Fibroblast of skin of right biceps (primary cell): ENCODE data around the gene SMYD3.
A peak's percentile ranks its signal among the peaks of the same experiment; 100 is the strongest.

Experiments used
- DNase-seq: peaks from one replicate; pipeline ENCODE4 v3.0.0-alpha.2; 2013

SMYD3 gene

DNA sequence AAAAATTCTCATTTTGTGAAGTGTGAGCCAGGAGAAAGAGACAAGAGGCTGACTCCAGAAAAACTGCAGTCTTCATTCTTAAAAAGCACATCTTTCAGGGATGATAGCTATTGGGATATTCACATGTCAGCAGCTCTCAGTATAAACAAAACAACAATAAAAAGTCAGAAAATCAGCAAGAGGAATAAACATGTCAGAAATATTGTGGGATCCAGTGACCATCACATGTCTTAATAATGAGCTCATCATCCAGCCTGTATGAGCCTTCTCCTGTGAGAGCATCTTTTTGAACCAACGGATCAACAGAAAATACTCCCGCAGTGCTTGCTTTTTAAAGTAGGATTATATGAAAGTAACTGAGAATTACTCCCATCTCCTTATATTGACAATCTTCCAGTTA, 241.6 kb downstream of the SMYD3 start:
- DNase-seq = no peak

DNA sequence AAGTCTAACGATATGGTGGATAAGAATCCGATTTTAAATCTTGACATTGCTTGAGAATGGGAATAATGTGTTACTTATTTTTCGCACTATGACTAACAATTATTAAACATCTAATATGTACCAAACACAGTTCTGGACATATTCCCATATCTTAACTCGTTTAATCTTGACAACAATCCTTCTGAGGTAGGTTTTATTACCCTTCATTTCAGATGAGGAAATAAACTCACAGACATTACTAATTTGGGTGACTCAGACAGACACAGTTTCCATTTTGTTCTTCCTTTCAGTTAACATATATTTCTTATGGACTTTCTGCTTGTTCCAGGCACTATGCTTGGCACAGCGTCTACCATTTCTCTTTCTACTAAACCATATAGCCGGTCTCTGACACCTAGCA, 244.8 kb downstream of the SMYD3 start:
- DNase-seq = no peak

DNA sequence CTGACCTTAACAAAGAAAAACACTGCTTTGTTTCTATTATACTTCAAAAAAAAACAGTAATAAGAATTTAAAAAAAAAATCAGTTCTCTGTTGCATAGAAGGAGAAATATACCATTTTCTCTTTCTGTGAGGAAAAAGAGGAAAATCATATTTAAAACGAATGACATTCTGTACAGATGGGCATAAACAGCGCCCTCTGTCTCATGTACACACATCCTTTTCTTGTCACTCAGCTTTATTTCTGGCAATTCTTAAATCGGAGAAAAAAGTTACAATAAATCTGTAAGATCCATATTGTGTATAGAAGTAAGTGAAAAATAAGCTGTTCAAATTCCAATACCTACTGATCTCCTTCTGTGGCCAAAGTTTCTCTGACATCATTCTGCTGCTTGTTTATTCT, 245.4 kb downstream of the SMYD3 start:
- DNase-seq = no peak

DNA sequence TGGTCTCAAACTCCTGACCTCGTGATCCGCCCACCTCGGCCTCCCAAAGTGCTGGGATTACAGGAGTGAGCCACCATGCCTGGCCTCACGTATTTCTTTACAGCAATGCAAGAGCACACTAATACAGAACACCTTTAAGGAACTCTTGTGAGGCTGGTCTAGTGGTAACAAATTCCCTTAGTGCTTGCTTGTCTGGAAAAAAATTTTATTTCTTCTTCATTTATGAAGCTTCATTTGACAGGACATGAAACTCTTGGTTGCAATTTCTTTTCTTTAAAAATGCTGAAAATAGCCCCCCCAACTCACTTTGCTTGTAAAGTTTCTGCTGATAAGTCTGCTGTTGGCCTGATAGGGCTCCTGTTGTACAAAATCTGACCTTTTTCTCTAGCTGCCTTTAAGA, 248.8 kb downstream of the SMYD3 start:
- DNase-seq = no peak

DNA sequence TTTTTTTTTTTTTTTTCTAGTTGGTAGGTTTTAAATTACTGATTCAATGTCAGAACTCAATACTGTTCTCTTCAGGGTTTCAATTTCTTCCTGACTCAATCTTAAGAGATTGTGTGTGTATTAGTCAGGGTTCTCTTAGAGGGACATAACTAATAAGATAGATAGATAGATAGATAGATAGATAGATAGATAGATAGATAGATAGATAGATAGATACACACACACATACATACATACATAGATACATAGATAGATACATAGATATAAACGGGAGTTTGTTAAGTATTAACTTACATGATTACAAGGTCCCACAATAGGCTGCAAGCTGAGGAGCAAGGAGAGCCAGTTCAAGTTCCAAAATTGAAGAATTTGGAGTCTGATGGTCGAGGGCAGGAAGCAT, 251.3 kb downstream of the SMYD3 start:
- no peak for DNase-seq

DNA sequence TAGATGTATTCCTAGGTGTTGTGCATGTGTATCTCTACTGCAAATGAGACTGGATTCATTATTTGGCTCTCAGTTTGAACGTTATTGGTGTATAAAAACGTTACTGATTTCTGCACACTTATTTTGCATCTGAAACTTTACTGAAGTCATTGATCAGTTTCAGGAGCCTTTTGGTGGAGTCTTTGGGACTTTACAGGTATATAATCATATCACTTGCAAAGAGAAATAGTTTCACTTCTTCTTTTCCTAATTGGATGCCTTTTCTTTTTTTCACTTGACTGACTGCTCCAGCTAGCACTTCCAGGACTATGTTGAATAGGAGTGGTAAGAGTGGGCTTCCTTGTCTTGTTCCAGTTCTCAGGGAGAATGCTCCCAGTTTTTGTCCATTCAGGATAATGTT, 252.2 kb downstream of the SMYD3 start:
- DNase-seq = no peak

DNA sequence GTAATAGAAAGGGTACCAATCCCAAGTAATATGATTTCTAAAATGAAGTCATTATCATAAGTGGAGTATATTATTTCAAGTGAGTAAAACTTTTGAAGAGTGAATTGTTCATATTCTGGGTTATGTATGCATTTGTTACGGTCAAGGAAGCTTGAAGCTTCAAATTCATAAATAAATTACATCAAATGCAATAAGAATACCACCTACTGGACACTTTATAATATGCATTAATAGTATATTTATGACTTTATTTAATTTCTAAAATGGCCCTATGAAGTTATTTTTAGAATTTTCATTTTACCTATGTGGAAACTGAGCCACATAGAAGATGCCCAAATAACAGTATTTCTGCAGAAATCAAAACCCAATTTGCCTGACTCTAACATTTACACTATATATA, 260.6 kb downstream of the SMYD3 start:
- DNase-seq = peak; percentile 4

DNA sequence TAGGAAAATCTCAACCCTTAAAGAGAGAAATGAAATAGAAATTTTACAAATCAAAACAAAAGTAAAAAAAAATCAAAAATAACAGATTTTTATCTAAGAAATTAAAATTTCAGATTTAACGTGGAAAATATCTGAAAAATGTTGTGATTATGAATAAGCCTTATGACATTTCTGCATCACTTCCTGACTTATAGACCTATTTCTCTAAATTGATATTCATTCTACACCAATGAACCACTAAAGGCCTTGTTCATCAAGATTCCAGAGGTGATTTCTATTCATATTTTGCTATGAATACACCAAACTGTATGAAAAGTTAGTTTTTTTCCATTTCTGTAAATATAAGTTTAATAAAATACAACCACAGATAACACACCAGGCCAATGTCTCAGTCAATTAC, 261.5 kb downstream of the SMYD3 start:
- DNase-seq = peak; percentile 5

DNA sequence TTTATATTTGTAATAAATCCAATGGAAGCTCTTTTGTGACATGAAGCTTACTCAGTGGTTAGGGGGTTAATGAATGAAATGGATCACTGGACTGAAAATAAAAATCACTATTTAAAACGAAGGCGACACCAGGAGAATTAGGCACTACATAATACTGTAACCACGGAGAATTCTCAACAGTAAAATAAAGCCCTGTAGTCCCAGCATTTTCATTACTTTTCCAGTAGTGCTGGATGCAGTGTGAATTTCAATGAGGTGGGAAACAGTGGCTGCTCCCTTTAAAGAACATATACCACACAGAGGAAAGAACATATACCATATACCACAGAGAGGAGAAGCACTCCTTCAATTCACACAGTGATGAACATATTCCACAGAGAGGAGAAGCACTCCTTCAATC, 275.0 kb downstream of the SMYD3 start:
- DNase-seq = no peak

DNA sequence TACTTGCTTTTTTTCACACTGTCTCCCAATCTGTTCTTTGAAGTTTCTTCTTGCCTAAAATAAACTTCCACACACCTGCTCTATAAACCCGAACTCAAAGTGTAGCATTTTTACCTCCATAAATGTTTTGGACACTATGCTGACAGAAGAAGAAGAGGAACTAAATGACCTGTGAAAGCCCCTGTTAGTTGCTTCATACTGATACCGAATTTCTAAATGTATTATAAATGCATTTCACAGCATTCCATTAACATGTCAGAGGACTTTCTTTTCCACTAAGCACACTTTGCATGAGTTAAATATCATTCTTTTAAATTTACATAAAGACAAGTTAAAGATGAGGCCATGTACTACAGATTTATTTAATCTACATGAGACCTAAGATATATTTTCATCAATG, 281.0 kb downstream of the SMYD3 start:
- no peak for DNase-seq

DNA sequence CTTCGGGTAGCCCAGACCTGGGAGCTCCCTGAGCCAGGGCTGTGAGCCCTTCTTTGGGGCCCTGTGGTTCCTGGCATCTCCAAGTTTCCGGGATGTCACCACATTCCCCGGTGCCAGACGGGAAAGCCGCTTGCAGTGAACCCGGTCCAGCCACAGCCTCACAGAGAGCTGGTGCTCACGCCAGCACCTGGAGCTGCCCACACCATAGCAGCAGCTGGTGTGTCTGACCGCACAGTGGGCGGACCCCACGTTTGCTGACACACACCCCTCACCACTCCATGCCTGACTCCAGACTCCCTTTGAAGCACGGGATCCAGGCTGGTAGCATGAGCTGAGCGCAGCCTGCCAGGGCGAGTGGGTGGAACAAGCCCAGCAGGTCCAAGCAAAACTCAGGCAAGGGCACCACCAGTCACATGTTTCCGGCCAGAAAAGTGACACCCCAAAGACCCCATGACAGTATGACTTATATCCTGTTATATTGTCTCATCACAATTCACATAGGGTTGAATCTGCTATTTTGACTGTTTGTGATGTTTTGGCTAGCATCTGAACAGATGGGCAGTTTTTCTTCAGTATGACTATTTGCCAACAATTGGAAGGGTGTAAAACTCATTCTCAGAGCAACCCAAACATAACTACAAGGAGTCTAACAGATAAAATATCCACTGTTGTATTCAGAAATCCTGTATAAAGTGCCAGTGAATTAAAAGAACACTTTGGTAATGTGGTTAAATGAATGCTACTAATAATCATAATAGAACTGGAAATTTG, 285.4 kb downstream of the SMYD3 start:
- DNase-seq = no peak

DNA sequence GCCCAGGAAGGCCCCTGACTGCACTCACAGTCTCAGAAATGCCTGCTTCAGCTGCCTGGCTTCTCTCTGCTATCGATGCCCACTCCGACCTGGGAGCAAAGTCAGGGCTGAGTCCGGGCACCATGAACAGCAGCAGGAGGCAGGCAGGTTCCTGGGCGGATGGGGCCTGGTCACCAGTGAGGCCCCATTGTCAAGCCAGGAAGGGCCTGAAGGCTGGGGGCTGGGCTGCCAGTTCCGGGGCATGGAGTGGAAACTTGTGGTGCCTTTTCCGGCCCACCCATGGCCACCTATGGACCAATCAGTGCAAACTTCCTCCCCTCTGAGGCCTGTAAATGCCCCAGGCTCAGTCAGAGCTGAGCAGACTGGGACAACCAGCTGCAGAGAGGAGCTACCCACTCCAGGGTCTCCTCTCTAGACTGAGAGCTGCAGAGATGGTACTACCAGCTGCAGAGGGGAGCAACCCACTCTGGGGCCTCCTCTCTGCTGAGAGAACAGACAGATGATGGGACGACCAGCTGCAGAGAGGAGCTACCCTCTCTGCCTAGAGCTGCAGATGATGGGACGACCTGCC, 286.5 kb downstream of the SMYD3 start:
- DNase-seq = no peak

DNA sequence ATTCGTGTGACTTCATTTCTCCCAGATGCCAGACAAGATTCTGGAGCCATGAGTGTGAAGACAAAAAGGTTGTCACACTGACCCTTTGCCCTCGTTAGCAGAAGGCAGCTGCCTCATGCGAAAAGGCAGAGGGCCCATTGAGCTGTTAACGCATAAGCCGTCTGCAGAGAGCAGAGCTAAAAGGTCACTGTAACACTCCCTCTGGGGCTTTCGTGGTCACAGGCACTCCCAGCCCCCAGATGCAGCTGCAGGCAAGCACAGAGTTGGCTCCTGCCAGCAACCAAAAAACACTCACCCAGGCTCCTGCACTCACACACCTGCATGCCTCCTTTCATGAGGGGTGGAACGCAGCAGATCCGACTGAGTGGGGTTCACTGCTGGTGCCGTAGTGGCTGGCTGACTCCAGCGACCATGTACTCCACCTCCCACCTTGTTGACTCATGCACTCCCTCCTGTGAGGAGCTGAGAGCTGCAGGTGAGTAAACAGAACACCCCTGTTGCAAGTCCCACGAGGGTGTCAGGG, 287.5 kb downstream of the SMYD3 start:
- DNase-seq = peak; percentile 14

DNA sequence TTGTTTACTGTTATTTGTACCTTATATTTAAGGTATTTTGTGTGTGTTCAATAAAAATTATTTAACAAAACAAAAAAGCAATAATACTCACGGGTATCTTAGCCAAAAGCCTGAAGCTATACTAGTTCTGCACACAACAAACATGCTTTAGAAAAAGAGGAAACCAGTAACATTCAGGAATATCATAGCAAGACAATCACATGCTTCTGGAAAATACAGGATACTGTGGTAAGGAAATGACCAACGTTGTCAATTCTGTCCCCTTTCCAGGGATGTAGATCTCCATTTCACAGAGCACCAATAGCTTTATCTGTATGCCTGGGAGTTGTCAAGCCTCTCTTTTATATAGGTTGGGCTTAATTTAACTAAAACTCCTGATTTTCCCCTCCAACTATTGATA, 288.4 kb downstream of the SMYD3 start:
- no peak for DNase-seq

DNA sequence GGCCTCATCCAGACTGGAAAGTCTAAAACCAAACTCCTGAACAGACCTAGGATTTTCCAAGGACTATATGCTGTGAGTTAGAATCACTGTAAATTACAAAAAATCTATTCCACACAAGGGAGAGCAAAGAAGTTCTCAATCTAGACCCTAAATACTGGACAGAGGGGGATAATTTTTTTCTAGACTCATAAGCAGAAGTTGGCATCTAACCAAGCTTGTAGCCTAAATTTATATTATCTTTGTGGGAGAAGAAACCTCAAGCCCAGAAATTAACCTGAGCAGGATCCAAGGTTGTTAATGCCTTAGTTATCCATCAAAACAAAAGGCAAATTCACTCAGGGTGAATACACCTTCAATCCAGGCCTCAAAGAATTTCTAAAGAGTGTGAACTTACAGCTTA, 290.2 kb downstream of the SMYD3 start:
- DNase-seq = no peak

DNA sequence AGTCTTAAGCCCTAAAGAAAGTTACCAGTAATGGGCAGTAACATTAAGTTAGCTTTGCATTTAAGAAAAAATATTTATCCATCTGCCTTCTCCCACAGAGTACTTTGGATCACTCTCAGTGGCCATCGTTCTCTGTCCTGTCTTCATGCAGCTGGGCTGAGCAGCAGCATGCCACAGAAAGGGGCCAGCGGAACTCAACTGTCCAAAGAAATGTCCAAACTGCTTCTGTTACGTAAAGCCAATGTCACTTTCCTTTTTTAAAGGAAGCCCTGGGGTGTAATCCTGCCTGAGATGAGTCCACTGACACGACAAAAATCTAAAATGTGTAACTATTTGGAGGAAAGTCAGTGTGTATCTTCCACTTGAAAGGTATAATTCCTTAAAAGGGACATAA, 291.6 kb downstream of the SMYD3 start:
- no peak for DNase-seq

DNA sequence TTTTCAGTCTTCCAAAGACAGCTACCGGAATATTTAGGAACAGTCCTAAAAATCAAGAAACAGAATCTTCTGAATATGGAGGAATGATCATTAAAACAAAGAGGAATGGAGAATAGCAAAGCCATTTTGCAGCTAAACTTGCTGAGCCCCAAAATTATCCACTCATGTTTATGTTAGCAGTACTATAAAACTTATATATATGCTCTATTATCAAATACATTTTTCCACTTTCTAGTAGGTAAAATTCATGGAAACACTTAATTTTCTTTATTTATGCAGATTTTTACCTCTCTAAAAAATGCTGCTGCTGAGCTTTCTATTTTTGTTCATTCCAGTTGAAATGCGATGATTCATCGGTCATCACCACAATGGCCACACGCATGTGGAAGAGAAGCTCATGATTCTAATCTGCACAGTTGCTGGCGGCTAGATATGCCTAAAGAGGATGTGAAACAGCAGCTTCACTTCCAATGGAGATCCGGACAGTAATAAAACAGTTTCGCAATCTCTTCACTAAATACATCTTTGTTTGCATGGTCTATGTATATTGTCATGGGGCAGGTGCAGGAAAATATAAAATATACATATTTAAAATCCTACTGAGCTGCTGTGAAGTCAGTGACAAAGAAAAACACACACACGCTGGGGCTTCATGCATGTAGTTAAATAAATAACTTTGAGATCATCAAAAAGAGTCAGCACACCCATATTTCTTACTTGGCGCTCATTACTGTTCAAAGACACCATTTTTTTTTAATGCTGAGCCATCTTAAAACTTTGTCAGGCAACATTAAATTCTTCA, 292.2 kb downstream of the SMYD3 start:
- peak; percentile 90 for DNase-seq

DNA sequence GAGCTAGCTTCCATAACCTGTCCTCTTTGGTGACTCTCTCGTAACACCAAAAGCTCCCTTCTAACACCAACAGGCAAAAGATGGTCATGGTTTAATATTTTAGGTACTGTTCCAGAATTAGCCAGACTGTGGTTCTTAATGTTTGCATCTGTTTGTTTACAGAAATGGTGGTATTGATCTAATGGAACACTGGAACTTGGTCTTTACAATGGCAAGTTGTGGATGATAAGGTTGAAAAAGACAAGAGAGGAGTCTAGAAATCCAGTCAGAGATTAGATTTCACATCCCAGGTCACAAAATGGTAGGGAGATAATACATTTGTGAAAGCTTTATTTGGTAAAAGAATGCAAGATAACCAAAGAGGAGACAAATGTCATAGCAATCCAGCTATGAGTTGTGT, 293.1 kb downstream of the SMYD3 start:
- DNase-seq = no peak

DNA sequence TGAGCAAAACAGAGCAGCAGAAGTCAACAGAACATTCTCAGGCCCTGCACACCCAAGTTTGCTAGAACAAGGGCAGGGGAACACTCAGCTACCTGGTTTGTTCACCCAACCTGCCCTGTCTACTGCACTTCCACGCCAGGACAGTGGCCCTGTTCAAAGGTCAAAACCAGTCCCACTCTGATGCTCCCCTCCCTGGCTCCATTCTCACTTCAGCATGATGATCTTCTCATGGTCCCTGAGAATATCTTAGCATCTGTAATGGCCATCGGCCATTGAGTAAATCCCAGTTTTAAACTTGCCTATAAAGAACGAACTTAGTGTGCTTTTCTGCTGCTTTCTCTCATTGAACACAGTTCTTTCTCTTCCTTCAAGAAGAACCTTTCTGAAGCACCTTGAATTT, 293.6 kb downstream of the SMYD3 start:
- DNase-seq = no peak

DNA sequence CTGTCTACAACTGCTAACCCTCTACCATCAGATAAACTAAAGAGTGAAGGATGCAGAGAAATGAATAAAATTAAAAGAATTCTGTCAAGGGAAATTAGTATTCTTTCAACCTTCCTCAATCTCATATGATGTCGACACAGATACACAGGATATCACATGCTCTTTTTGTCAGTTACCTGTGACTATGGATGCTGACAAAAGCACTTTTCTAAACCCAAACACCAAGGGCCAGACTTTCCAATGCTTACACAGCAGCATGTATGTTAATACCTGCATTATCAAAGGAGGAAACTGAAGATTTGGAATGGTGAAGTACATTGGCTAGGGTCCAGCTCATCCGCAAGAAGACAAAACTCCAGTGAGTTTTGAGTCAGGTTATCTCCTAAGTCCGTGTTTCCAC, 294.0 kb downstream of the SMYD3 start:
- no peak for DNase-seq

DNA sequence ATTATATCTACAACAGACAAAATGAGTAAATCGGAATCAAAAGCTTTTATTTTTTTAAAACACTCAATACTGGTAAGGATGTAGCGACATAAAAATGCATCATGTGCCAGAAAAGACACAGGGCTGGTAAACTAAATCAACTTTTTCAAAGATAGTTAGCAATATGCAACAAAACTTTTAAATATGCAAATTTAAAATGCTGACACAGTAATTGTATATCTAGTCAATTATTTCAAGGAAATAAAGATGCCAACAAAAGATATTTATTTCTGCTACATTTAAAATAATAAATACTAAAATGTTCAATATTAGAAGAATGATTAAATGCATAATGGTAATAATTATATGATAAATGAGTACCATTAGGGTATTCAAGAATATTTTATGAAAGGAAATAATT, 295.1 kb downstream of the SMYD3 start:
- DNase-seq = no peak

DNA sequence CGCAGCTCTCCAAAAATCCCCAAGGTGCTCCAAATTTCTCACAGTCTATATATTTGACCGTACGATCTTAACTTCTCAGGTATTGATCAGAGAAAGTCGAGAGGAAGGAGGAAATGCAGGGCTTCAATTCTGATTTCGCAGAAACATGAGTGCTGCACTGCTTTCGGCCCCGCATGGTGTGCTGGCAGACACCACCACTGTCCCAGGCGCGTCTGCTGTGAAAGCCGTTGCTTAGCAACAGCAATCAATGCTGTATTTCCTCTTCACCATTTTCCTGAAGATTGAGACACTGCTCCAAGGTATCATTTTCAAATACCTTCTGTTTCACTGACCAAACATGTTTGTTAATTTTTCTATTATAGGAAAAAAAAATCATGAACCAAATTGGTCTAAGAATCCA, 296.3 kb downstream of the SMYD3 start:
- no peak for DNase-seq

DNA sequence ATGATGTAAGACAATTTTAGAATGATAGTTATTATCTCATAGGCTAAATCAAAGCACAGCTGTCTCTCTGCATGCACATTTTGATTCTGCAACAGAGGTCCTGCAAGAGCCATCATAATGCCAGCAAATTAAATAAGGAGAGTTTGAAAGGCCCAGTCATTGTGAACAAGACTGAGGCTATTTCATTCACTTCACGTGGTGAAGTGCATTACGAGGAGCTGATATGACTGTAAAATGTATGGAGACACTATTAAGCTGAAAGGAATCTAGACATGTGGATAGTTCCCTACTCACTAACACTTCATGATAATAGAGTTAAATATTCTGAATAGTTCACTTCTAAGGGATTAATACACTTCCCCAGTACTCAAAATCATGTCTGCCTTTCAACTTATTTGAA, 299.0 kb downstream of the SMYD3 start:
- DNase-seq = peak; percentile 6

DNA sequence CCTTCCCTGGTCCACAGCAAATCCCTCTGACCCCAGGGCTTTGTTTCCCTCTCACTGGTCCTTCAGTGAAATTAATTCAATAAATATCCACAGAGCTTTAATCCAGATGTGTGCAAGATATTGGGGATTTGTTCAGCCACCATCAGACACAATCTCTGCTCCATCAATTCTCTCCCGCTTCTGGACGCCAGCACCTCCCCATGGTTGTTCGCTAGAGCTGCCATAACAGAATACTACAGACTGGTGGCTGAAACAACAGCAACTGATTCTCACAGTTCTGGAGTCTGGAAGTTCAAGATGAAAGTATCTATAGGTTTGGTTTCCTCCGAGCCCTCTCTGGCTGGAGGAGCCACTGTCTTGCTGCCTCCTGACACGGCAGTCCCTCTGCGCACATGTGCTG, 303.9 kb downstream of the SMYD3 start:
- DNase-seq = no peak
